GM18951 (cell line): ENCODE measurements around the gene LENG1.

ENCODE experiments used
- POLR2A ChIP-seq: IDR thresholded peaks from 4 replicates; pipeline ENCODE4 v1.6.1; 2011; ENCODE audit warnings: mild to moderate bottlenecking; ENCODE audit not compliant: insufficient read length, insufficient read depth; ENCODE audit errors: extremely low read depth
- in situ Hi-C: fragments of 300-500 bp; cut with MboI; formaldehyde crosslinking; loops from one replicate; pipeline ENCODE4 v1.12.0; 2022; ENCODE audit warnings: low sequenced_read_pairs, mixed read lengths, inconsistent platforms; ENCODE audit not compliant: unreplicated experiment

The LENG1 gene

GRCh38 chr19:54108496-54108895 is 51.0 kb downstream of the LENG1 start:
- in situ Hi-C loops: no loop called here
- no peak for TF ChIP-seq POLR2A

GRCh38 chr19:54107876-54108490 is 51.5 kb downstream of the LENG1 start:
- in situ Hi-C loops: no loop called here
- TF ChIP-seq POLR2A: no peak

- in situ Hi-C loops: no loop called here
- TF ChIP-seq POLR2A: no peak
These were observed 52.8 kb downstream of the LENG1 start for GRCh38 chr19:54106716-54107115.

- no peak for TF ChIP-seq POLR2A
- in situ Hi-C loops: no loop called here
These were observed 53.7 kb downstream of the LENG1 start for GRCh38 chr19:54105796-54106195.
